CD8-positive, alpha-beta memory T cell (primary cell): ENCODE results near the gene TTC28. TPM values are rescaled to one million over a fixed set of nuclear protein-coding genes. Genes with fewer than 3 reads are reported as not detected.

ENCODE experiments used
- CTCF ChIA-PET: fragments of 350-600 bp; sonication (Branson Sonifier 250); formaldehyde crosslinking; loops from one replicate; lab custom pipeline; 2021; ENCODE audit warnings: antibody characterized with exemption; lab: Charles Lee
- POLR2A ChIA-PET: fragments of 350-600 bp; sonication (Branson Sonifier 250); formaldehyde crosslinking; loops from one replicate; lab custom pipeline; 2021; ENCODE audit warnings: antibody characterized with exemption; lab: Charles Lee
- DNase-seq, 5 donors: peaks; one replicate each; pipeline versions ENCODE4 v3.0.0 to v3.0.0-alpha.2; 2020 to 2022; ENCODE audit warnings: mixed read lengths in 1 of 5
- H3K27ac ChIP-seq: one replicate; pipeline ENCODE4 v1.7.0; 2013; ENCODE audit warnings: low read depth, mild to moderate bottlenecking, low read length, moderate library complexity
- H3K27me3 ChIP-seq: 2 replicates; pipeline ENCODE4 v1.7.0; 2013; ENCODE audit warnings: low read length, mild to moderate bottlenecking; ENCODE audit not compliant: insufficient read depth, poor library complexity, severe bottlenecking
- H3K36me3 ChIP-seq: 2 replicates; pipeline ENCODE4 v1.7.0; 2013; ENCODE audit warnings: mild to moderate bottlenecking, low read length, moderate library complexity; ENCODE audit not compliant: insufficient read depth
- H3K4me1 ChIP-seq: 2 replicates; pipeline ENCODE4 v1.7.0; 2013; ENCODE audit warnings: mild to moderate bottlenecking, low read length, moderate library complexity; ENCODE audit not compliant: insufficient read depth
- H3K4me3 ChIP-seq: 2 replicates; pipeline ENCODE4 v1.7.0; 2013; ENCODE audit warnings: mild to moderate bottlenecking, low read length
- H3K9me3 ChIP-seq: 2 replicates; pipeline ENCODE4 v1.7.0; 2013; ENCODE audit warnings: mild to moderate bottlenecking, low read length
- H3K27ac Mint-ChIP-seq, 8 donors: one replicate each; pipeline ENCODE4 v1.8.0; 2020 to 2021; ENCODE audit warnings: mixed read lengths in 8 of 8, mild to moderate bottlenecking in 6 of 8, inconsistent platforms in 3 of 8, moderate library complexity in 3 of 8
- H3K27me3 Mint-ChIP-seq, 2 donors: one replicate each; pipeline ENCODE4 v1.8.0; 2020 to 2021; ENCODE audit warnings: mixed read lengths in 2 of 2, mild to moderate bottlenecking in 1 of 2, moderate library complexity in 1 of 2
- H3K36me3 Mint-ChIP-seq, 3 donors: one replicate each; pipeline ENCODE4 v1.8.0; 2020 to 2021; ENCODE audit warnings: mixed read lengths in 3 of 3, inconsistent platforms in 1 of 3, mild to moderate bottlenecking in 1 of 3
- H3K4me1 Mint-ChIP-seq, 3 donors: one replicate each; pipeline ENCODE4 v1.8.0; 2020 to 2021; ENCODE audit warnings: mixed read lengths in 3 of 3, inconsistent platforms in 1 of 3, mild to moderate bottlenecking in 1 of 3
- H3K4me3 Mint-ChIP-seq, 7 donors: one replicate each; pipeline ENCODE4 v1.8.0; 2020 to 2021; ENCODE audit warnings: mixed read lengths in 7 of 7, mild to moderate bottlenecking in 6 of 7, moderate library complexity in 4 of 7, inconsistent platforms in 2 of 7
- H3K9me3 Mint-ChIP-seq, 5 donors: one replicate each; pipeline ENCODE4 v1.8.0; 2020 to 2022; ENCODE audit warnings: mixed read lengths in 5 of 5, mild to moderate bottlenecking in 3 of 5, moderate library complexity in 2 of 5, inconsistent platforms in 1 of 5
- polyA plus RNA-seq: library from polyadenylated mRNA; unstranded; fragments of 300-500 nt; fragmentation: Illumina TruSeq; gene quantifications from one replicate; pipeline ENCODE4 v1.2.3, GENCODE V29; 2021
- total RNA-seq, 2 experiments: library from RNA; stranded (reverse); gene quantifications; one replicate each; pipeline ENCODE4 v1.2.3, GENCODE V29; 2021

TTC28 gene
- total and polyA plus RNA-seq, 3 experiments from 2014 or later = 0.24 to 0.60 (median 0.51) TPM

DNA sequence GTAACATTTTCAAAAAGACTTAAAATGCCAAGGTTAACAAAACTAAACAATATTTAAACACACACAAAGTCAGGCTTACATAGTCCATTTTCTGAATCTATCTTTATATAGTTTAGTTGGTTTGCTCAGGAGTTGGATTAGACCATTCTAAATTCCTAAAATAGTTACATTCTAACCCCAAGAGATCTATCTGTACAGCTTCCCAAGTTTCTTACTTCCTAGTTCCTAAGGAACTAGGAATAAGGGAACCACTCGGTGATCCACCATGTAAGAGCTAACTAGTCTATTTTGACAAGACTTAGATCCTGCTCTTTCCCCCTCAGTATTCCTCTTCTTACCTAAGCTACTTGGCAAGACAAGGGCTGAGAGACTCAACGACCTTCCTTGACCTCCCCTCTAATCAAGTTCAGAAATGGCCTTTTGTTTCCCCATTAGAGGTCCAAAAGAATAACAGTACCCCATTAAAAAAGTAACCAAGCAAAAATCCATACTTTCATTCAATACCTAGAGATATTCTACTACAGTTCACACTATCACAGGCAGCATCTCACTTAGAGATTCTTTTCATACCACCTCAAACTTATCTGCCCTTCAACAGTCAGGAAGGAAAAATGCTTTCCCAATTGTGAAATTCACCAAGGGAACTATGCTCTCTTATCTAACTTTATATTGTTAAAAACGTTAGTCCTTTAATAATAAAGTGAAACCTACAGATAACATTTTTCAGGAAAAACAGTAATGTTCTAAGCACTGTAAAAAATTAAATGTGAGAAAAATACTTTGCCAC lies 253.1 kb downstream of the TTC28 start:
- H3K27ac ChIP-seq = no peak overlapping the region
- Mint-ChIP-seq H3K4me1 (no peaks in the 10 kb centered on the region), H3K36me3 (no peaks in the 10 kb centered on the region), H3K4me3 (no peak overlapping the region), H3K27me3 (peaks cover 0 to 13% of the 10 kb centered on the region in 2 donors), H3K27ac (peak overlapping the region in 1 of 8 donors; percentile 2), H3K9me3 (no peaks in the 10 kb centered on the region)
- H3K4me1 ChIP-seq = no peaks in the 10 kb centered on the region
- H3K9me3 ChIP-seq = no peaks in the 10 kb centered on the region
- ChIA-PET POLR2A (no interaction called here), CTCF (no interaction called here)
- H3K4me3 ChIP-seq = no peak overlapping the region
- no peaks in the 10 kb centered on the region for H3K27me3 ChIP-seq
- no peaks in the 10 kb centered on the region for H3K36me3 ChIP-seq
- DNase-seq = no peak

DNA sequence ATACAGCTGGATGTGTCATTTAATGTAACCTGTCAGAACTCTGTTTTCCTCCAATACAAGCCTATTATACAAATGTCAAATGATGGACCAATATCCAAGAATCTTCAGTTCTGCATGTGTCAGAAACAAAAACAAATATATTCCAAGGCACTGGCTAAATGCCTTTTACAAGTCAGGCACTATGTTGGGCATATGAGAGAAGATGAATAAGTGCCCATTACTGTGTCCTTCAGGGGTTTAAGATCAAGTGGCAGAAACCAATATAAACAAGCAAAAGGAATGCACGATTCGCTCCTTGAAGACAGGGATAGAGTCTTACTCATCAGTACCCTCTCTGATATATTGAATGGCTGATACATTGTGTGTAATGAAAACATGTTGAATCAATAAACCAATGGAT lies 254.4 kb downstream of the TTC28 start:
- H3K4me1 ChIP-seq = no peaks in the 10 kb centered on the region
- H3K27me3 ChIP-seq = no peaks in the 10 kb centered on the region
- H3K27ac ChIP-seq = no peak overlapping the region
- ChIA-PET CTCF (no interaction called here), POLR2A (no interaction called here)
- Mint-ChIP-seq H3K27ac (no peak overlapping the region), H3K27me3 (peaks cover 0 to 16% of the 10 kb centered on the region in 2 donors), H3K4me1 (no peaks in the 10 kb centered on the region), H3K4me3 (no peak overlapping the region), H3K9me3 (no peaks in the 10 kb centered on the region), H3K36me3 (no peaks in the 10 kb centered on the region)
- no peak for DNase-seq
- no peaks in the 10 kb centered on the region for H3K9me3 ChIP-seq
- no peaks in the 10 kb centered on the region for H3K36me3 ChIP-seq
- H3K4me3 ChIP-seq = no peak overlapping the region

DNA sequence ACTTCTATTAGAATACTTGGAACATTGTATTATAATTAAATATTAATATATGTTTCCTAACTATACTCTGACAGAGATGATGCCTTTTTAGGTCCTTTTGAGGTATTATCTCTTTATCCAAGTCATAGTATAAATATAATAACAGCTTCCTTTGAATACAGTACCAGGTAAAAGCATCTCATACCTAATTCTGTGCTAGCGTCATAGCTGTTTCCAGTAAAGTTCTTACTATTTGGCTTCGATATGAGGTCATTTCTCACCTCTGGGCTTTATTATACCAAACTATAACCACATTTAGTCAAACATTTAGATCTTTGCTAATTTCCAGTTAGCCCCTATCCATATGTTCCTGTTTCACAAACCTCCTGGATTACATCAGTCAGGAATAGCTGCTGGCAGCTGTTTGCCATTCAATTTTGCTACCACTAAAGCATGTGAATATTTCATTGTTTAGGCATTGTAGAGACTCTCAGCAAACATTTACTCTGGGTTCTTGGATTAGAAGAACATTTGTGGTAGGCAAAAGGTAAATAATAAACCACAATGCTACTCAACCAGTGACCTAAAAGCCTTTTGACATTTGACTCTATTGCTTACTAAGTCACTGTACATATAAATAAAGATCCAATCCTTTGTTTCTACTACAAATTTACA lies 255.1 kb downstream of the TTC28 start:
- no peaks in the 10 kb centered on the region for H3K36me3 ChIP-seq
- H3K4me3 Mint-ChIP-seq = no peak overlapping the region
- no peaks in the 10 kb centered on the region for H3K4me1 Mint-ChIP-seq
- H3K36me3 Mint-ChIP-seq = no peaks in the 10 kb centered on the region
- H3K9me3 ChIP-seq = no peaks in the 10 kb centered on the region
- no peak overlapping the region for H3K4me3 ChIP-seq
- H3K27me3 ChIP-seq = no peaks in the 10 kb centered on the region
- no peak for DNase-seq
- H3K9me3 Mint-ChIP-seq = no peaks in the 10 kb centered on the region
- no peaks in the 10 kb centered on the region for H3K4me1 ChIP-seq
- POLR2A ChIA-PET = no interaction called here
- H3K27me3 Mint-ChIP-seq = peaks cover 3 to 16% of the 10 kb centered on the region in 2 donors
- CTCF ChIA-PET = no interaction called here
- H3K27ac ChIP-seq = no peak overlapping the region
- H3K27ac Mint-ChIP-seq = no peak overlapping the region

GRCh38 chr22:28419919-28420318 lies 259.7 kb downstream of the TTC28 start:
- Mint-ChIP-seq H3K36me3 (no peaks in the 10 kb centered on the region), H3K27ac (no peak overlapping the region), H3K9me3 (no peaks in the 10 kb centered on the region), H3K4me1 (no peaks in the 10 kb centered on the region), H3K4me3 (no peak overlapping the region), H3K27me3 (peaks cover 5 to 21% of the 10 kb centered on the region in 2 donors)
- Histone ChIP-seq H3K27ac (no peak overlapping the region), H3K36me3 (no peaks in the 10 kb centered on the region), H3K9me3 (no peaks in the 10 kb centered on the region), H3K27me3 (no peaks in the 10 kb centered on the region), H3K4me3 (no peak overlapping the region), H3K4me1 (no peaks in the 10 kb centered on the region)
- DNase-seq = no peak
- ChIA-PET POLR2A (no interaction called here), CTCF (no interaction called here)

DNA sequence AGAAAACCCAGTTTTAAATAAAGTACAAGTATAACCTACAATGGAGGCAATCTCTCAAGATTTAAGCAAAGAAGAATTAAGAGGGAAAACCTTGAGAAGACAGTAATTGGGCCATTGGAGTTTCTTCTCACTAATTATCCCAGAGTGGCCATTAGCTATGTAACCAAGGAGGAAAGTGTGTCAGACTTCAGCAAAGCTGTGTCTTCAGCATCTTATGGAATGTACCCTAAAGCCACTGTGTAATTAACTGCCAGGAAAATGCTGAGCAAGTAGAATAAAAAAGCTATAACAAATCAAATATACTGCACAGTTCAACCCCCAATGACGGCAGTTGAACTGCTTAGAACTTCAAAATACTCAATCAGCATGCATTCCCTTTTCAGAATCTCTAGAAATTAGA lies 261.6 kb downstream of the TTC28 start:
- Histone ChIP-seq H3K27ac (no peak overlapping the region), H3K36me3 (no peaks in the 10 kb centered on the region), H3K4me1 (no peaks in the 10 kb centered on the region), H3K9me3 (no peaks in the 10 kb centered on the region), H3K27me3 (no peaks in the 10 kb centered on the region), H3K4me3 (no peak overlapping the region)
- Mint-ChIP-seq H3K27ac (no peak overlapping the region), H3K4me1 (no peaks in the 10 kb centered on the region), H3K4me3 (no peak overlapping the region), H3K36me3 (no peaks in the 10 kb centered on the region), H3K27me3 (peaks cover 8 to 22% of the 10 kb centered on the region in 2 donors), H3K9me3 (no peaks in the 10 kb centered on the region)
- ChIA-PET CTCF (no interaction called here), POLR2A (no interaction called here)
- no peak for DNase-seq

DNA sequence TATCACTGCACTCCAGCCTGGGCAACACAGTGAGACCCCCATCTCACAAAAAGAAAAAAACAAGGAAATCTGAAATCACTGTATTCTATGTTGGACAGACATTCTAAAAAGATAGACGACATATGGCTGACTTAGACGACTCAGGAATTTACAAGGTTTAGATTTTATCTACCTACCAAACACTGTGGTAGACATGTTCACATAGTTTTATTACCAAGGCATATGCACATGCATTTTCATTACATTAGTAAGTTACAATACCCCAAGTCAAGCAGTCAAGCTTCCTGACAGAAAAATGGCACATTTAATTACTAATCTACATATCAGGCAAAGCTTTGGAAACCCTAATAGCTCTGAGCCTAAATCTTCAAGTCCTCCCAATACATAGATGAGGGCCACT lies 262.2 kb downstream of the TTC28 start:
- no peak overlapping the region for H3K4me3 ChIP-seq
- H3K9me3 Mint-ChIP-seq = no peaks in the 10 kb centered on the region
- no peak overlapping the region for H3K27ac ChIP-seq
- no peaks in the 10 kb centered on the region for H3K4me1 Mint-ChIP-seq
- no peak overlapping the region for H3K27ac Mint-ChIP-seq
- no peaks in the 10 kb centered on the region for H3K36me3 ChIP-seq
- H3K4me1 ChIP-seq = no peaks in the 10 kb centered on the region
- peaks cover 9 to 27% of the 10 kb centered on the region in 2 donors for H3K27me3 Mint-ChIP-seq
- no peaks in the 10 kb centered on the region for H3K36me3 Mint-ChIP-seq
- ChIA-PET CTCF (no interaction called here), POLR2A (no interaction called here)
- H3K4me3 Mint-ChIP-seq = no peak overlapping the region
- DNase-seq = no peak
- no peaks in the 10 kb centered on the region for H3K27me3 ChIP-seq
- no peaks in the 10 kb centered on the region for H3K9me3 ChIP-seq

GRCh38 chr22:28414913-28415312 lies 264.7 kb downstream of the TTC28 start:
- H3K27me3 Mint-ChIP-seq = peaks cover 9 to 32% of the 10 kb centered on the region in 2 donors
- Histone ChIP-seq H3K27ac (no peak overlapping the region), H3K4me3 (no peak overlapping the region), H3K27me3 (no peaks in the 10 kb centered on the region), H3K9me3 (no peaks in the 10 kb centered on the region), H3K4me1 (no peaks in the 10 kb centered on the region), H3K36me3 (no peaks in the 10 kb centered on the region)
- no peaks in the 10 kb centered on the region for H3K4me1 Mint-ChIP-seq
- ChIA-PET CTCF (no interaction called here), POLR2A (no interaction called here)
- DNase-seq = no peak
- H3K9me3 Mint-ChIP-seq = no peaks in the 10 kb centered on the region
- no peak overlapping the region for H3K27ac Mint-ChIP-seq
- H3K4me3 Mint-ChIP-seq = no peak overlapping the region
- H3K36me3 Mint-ChIP-seq = no peaks in the 10 kb centered on the region

- POLR2A ChIA-PET = no interaction called here
- peaks cover 6 to 36% of the 10 kb centered on the region in 2 donors for H3K27me3 Mint-ChIP-seq
Observed at GRCh38 chr22:28413612-28414399, 265.8 kb downstream of the TTC28 start.

More at GRCh38 chr22:28413612-28414399, 265.8 kb downstream of the TTC28 start:
- Mint-ChIP-seq H3K9me3 (no peaks in the 10 kb centered on the region), H3K4me1 (no peaks in the 10 kb centered on the region), H3K4me3 (no peak overlapping the region), H3K27ac (no peak overlapping the region), H3K36me3 (no peaks in the 10 kb centered on the region)
- Histone ChIP-seq H3K36me3 (no peaks in the 10 kb centered on the region), H3K27me3 (no peaks in the 10 kb centered on the region), H3K27ac (no peak overlapping the region), H3K9me3 (no peaks in the 10 kb centered on the region), H3K4me3 (no peak overlapping the region), H3K4me1 (no peaks in the 10 kb centered on the region)
- CTCF ChIA-PET = no interaction called here
- no peak for DNase-seq
